ENCODE results near the gene CCSER1.
"Not testable (repeated sequence)": the region's sequence is repeated elsewhere in the genome, so short reads cannot be mapped to it uniquely, and the experiment has no call there.

Gene CCSER1

DNA sequence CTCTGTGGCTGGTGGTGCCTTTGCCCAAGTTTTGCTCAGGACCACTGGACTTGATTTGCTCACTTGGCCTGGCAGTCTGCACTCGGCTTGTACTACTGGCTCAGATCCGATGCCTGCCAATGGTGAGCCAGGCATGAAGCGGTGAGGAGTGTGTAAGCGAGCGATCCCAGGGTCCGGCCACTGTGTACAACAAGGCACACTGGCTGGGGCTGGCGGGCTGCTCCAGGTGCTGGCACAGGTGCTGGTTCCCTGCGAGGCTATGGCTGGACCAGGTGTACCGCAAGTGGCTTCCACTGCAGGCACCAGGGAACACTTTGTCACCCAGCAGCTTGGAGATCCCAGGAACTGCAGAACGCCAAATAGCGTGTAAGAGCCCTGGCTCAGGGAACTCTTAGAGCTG is 329.7 kb downstream of the CCSER1 start:
- DNase-seq: no peak

GRCh38 chr4:90457817-90458216 is 330.6 kb downstream of the CCSER1 start:
- no peak for DNase-seq

GRCh38 chr4:90458576-90458975 is 331.4 kb downstream of the CCSER1 start:
- DNase-seq: no peak

GRCh38 chr4:90474484-90474883 is 347.3 kb downstream of the CCSER1 start:
- no peak for DNase-seq

DNA sequence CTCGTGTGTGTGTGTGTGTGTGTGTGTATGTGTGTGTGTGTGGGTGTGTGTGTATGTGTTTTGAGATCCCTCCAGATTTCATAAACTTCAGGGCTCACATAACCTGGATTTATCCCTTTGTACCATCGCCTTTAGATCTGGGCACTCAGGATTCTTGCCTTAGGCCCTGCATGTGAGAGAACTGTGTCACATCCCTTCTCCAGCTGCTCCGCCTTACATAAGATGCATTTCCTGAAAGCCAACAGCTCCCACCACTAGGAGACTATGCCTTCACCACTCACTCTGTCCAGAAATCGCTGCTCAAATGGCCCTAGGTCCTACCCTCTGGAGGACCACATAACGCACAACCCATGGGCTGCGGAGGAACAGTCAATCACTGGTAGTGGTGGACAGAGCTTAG is 348.8 kb downstream of the CCSER1 start:
- no peak for DNase-seq

GRCh38 chr4:90476586-90476985 is 349.4 kb downstream of the CCSER1 start:
- DNase-seq: no peak

GRCh38 chr4:90484894-90485293 is 357.7 kb downstream of the CCSER1 start:
- DNase-seq: not testable (repeated sequence)

DNA sequence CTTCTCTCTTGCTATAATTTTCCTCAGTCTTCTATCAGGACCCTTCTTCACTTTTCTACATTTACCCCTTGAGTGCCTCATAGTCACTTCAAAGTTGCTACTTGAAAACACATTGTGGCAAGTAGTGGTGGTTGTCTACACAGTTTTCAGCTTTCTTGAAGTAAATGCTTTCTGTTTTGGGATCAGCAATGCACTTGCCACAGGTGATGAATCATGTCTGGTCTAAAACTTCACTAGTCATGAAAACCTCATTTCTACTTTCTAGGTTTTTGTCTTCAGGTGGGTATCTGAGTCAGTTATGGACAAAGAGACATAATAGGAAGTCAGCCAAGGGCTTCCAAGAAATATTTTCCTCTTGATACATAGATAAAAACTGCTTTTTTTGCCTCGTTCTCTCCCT is 359.2 kb downstream of the CCSER1 start:
- no peak for DNase-seq

DNA sequence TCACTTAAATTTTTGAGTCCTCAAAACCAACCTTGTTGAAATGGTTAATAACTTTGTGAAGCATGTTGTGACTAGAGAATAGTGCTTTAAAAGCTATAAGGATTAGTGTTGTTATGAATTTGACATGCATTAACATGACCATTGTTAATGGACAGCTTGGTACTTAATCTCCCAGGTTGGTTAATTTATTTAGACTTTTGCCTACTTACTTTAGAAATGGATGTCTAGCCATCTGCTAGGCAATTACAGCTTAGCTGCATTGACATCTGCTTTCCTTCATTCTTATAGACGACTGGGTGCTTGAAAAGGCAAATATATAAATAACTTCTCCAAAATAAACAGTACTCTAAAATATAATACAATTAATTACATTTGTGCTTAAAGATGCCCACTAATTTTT is 368.0 kb downstream of the CCSER1 start:
- DNase-seq: no peak

GRCh38 chr4:90495936-90496335 is 368.7 kb downstream of the CCSER1 start:
- DNase-seq: no peak

- no peak for DNase-seq
Measured at GRCh38 chr4:90498175-90498574, 371.0 kb downstream of the CCSER1 start.

DNA sequence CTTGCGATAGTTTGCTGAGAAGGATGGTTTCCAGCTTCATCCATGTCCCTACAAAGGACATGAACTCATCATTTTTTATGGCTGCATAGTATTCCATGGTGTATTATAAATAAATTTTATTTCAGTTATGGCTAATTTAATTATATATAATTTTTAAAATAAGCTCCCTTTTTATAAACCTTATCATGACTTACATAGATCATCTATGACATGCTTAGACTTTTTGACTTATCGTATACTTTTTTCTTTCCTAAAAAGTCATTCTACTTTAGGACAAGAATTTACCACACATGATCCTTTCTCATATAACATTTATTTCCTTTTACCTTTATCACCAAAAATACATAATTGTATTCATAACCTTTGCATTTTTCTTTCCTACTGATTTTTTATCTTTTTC is 376.5 kb downstream of the CCSER1 start:
- no peak for DNase-seq

- DNase-seq: no peak
Measured at GRCh38 chr4:90515191-90515590, 388.0 kb downstream of the CCSER1 start.

DNA sequence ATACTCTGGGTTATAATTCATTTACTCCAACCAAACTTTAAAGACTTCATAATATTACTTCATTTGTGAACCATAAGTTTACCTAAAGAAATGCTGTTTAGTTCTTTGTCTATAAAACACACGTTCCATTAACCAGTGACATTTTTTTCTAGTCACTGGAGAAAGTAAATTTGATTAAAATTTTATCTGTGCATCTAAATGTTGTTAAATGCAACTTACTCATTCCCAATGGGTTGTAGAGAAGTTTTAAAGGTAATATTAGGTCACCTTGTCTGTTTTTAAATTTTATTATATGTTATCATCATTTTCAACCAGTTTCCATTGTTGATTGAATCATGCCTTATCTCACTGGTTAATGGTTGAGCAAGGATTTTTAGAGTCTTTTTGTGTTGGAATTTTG is 401.4 kb downstream of the CCSER1 start:
- no peak for DNase-seq

DNA sequence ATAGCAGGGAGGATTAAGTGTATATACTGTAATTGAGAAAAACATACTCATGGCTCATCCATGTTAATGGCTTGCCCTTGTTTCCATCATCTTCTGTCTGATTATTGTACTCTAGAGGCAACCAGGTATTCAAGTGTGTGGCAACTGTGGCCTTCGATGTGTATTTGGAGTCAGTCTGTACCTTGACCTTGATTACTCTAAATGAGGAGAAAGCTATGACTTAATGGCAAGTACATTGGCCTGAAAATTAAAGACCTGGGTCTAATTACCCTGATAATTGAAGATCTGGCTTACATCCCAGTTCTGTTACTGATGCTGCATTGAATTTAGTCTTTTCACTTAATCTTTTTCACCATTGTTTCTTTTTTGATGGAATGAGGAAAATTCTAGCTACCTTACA is 409.2 kb downstream of the CCSER1 start:
- DNase-seq: no peak

DNA sequence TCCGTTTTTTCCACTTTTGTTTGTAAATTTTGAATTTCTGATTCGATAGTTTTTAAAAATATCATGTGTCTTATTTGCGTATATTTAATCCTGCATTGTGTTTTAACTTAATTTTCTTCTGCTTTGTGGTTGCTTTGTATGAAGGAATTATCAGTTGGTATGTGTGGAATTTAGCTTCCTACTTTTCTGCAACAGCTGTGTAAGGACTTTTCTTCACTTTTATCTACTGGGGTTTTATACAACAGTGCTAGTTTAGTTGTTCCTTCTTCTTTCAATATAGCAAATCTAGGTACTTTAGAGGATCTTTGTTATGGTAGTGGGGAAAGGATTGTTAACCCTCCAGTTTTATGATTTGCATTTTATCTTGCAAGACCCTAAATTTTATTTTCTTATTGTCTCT is 410.3 kb downstream of the CCSER1 start:
- DNase-seq: no peak

DNA sequence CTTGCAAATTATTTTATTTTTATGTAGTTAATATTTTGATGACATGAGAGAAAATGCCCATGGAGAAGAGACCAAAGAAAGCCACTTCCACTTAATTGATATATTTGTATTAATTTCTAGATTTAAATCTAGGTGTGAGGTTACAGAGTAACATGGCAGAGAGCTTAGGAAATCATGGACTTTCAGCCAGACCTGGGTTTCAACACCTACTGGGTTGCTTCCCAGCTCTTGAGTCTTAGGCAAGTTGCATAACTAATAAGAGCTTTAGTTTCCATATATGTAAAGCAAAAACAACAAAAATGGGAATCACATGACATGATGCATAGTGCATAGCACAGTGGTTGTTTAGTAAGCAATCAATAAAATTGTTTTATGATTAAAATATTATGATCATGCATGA is 413.3 kb downstream of the CCSER1 start:
- DNase-seq: no peak

- DNase-seq: no peak
Measured at GRCh38 chr4:90542216-90542615, 415.0 kb downstream of the CCSER1 start.

DNA sequence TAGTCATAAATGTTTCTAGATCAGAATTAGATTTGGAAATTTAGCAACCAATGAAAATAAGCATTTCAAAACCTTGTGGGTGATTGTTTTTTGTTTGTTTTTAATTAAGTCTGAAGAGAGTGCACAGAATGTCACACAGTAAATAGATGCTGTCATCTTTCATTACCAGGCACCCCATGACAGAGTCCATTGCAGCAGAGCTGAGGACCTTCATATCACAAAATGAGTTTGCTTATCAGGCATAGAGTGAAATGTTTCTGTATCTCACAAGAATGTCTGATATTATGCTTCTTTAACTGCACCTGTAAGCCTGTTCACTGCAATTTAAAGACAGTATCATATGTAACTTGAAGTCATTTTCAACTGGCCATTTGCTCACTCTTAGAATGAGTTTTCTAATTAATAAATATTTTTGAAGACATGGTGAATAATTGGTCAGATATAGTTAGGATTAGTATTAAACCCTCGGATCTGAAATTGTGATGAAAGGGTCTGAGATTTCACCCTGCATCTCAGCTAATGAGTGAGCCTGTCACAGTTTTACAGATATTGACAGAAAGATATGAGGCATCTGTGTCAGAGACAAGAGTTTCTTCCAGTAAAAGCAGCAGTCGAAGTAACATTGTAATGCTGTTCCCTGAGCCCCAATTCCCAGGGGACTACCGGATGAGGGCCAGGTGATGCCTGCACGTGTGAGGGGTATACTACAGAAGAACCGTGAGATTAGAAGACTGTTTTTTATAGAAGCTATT is 416.4 kb downstream of the CCSER1 start:
- no peak for DNase-seq

DNA sequence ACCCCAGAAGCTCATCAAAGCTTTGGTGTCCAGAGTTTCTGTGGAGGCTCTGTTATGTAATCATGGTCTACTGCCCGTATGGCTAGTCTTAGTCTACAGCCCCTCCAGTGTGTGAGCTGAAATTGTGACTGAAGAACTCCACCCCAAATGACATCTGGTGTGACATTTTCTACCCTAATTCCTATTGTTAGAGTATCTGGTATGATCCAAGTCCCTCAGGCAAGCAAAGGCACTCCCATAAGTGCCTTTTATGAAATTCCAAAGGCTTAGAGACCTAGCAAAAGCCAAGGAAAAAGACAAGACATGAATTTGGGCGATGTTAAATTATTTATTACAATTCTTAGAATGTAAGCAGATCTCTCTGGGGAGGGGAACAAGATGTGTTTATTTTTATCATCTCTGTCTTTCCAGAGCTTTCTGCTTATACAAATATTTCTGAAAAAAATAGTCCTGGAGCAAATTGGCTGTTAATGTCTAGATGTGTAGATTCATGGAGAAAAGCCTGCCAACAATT is 417.4 kb downstream of the CCSER1 start:
- DNase-seq: no peak

- no peak for DNase-seq
Measured at GRCh38 chr4:90545380-90545779, 418.2 kb downstream of the CCSER1 start.

- DNase-seq: peak; percentile 79 to 81
Measured at GRCh38 chr4:90546114-90546513, 418.9 kb downstream of the CCSER1 start.

GRCh38 chr4:90570615-90571014 is 443.4 kb downstream of the CCSER1 start:
- no peak for DNase-seq

- DNase-seq: no peak
Measured at GRCh38 chr4:90572996-90573395, 445.8 kb downstream of the CCSER1 start.

- no peak for DNase-seq
Measured at GRCh38 chr4:90575371-90575770, 448.2 kb downstream of the CCSER1 start.
